Adrenal gland (tissue), 12 donors: ENCODE data around the gene PIP5KL1. TPM values are rescaled to one million over a fixed set of nuclear protein-coding genes. Genes with fewer than 3 reads are reported as not detected.

Experiments
- DNase-seq, 7 donors: peaks; one replicate each; pipeline ENCODE4 v3.0.0-alpha.2; 2019 to 2020
- H3K27ac ChIP-seq, 5 donors: fragments of 200-600 bp; sonication (generic) in 4 of 5; 1 replicate in 3 of 5; 2 replicates in 2 of 5; pipeline versions ENCODE4 v1.5.1 to v1.8.0; 2016 to 2020; ENCODE audit warnings: mild to moderate bottlenecking in 1 of 5
- H3K27me3 ChIP-seq: fragments of 200-600 bp; 2 replicates; pipeline ENCODE4 v1.8.0; 2021
- H3K36me3 ChIP-seq, 2 donors: fragments of 200-600 bp; replicated peaks in 1 of 2; 1 replicate in 1 of 2; 2 replicates in 1 of 2; pipeline versions ENCODE4 v1.5.1 to v1.8.0; 2018 to 2022
- H3K4me1 ChIP-seq, 2 donors: fragments of 200-600 bp; replicated peaks in 1 of 2; 1 replicate in 1 of 2; 2 replicates in 1 of 2; pipeline versions ENCODE4 v1.5.1 to v1.8.0; 2018 to 2021
- H3K4me3 ChIP-seq, 4 donors: fragments of 200-600 bp; sonication (generic) in 3 of 4; one replicate each; pipeline ENCODE4 v1.5.1; 2016 to 2018
- H3K9me3 ChIP-seq, 3 donors: fragments of 200-600 bp; sonication (generic) in 1 of 3; replicated peaks in 1 of 3; 1 replicate in 2 of 3; 2 replicates in 1 of 3; pipeline versions ENCODE4 v1.5.1 to v1.8.0; 2016 to 2021
- CTCF ChIP-seq, 6 experiments: fragments of 450-650 bp in 4 of 6; fragments of 200-600 bp in 2 of 6; sonication (generic) in 1 of 6; IDR thresholded peaks; 1 replicate in 5 of 6; 2 replicates in 1 of 6; pipeline versions ENCODE4 v1.5.1 to v1.8.0; 2016 to 2021; ENCODE audit warnings: antibody characterized with exemption in 6 of 6, mild to moderate bottlenecking in 2 of 6, moderate library complexity in 1 of 6
- POLR2A ChIP-seq, 2 donors: fragments of 450-650 bp; IDR thresholded peaks; one replicate each; pipeline ENCODE4 v1.6.1; 2017; ENCODE audit warnings: antibody characterized with exemption in 2 of 2, mild to moderate bottlenecking in 2 of 2, moderate library complexity in 1 of 2
- WGBS, 4 donors: extraction: QIAGEN DNeasy Blood & Tissue Kit in 2 of 4; methylation state at CpG; one replicate each; pipeline versions ENCODE4 v1.1.5 to v1.1.7; 2013 to 2017; 5-methylcytosine and 5-hydroxymethylcytosine counted together
- intact Hi-C, 2 donors: fragments of 100-400 bp; cut with DNase I; formaldehyde crosslinking; loops; one replicate each; pipeline versions ENCODE4 v1.14.1 to v1.15.0; 2022 to 2023
- polyA plus RNA-seq, 3 donors: library from polyadenylated mRNA; stranded (reverse); fragments of 200-250 nt in 2 of 3; fragments of 350-450 nt in 1 of 3; fragmentation: Illumina TruSeq in 1 of 3; extraction: RNeasy Lipid Tissue Mini Kit (QIAGEN cat#74804) in 1 of 3; gene quantifications; one replicate each; pipeline ENCODE4 v1.2.3, GENCODE V29; 2013 to 2014
- total RNA-seq, 9 donors: library from RNA; depleted of rRNA in 4 of 9; stranded (reverse); fragments of >200 nt in 4 of 9; fragments of 120-200 nt in 1 of 9; fragmentation: NEBNext Ultra II Directional in 1 of 9; extraction: Animal tissue kit (Norgen Biotek cat#: 25700) in 1 of 9; gene quantifications; one replicate each; pipeline versions ENCODE4 v1.1.0 to v1.2.4, GENCODE V29; 2013 to 2023
- donor health status: healthy with polysubstance abuse.
- donor health status: Bipolar disorder and iron deficiency.
- donor health status: DM: yes; HTN: yes; CAD: no.
- donor health status: DM: no; HTN: no; CAD: no.
- donor health status: DM: no; HTN: no; CAD: no.
- donor health status: DM: yes; HTN: yes; CAD: no.

PIP5KL1 gene
- total and polyA plus RNA-seq, 12 donors, result 0.19 to 2.3 (median 0.83) TPM; not detected in 3

- WGBS, 4 donors, result 44 to 57% (median 55%) methylated on average over 2 to 3 of the region's 3 CpGs
- peak overlapping the region; percentile 57 to 95 (median 75) for H3K27ac ChIP-seq
- no peak for DNase-seq
- peaks cover 65 to 76% of the 10 kb centered on the region in 2 donors for H3K4me1 ChIP-seq
- H3K36me3 ChIP-seq, result no peaks in the 10 kb centered on the region
- H3K4me3 ChIP-seq, result no peak overlapping the region
- intact Hi-C loops, result no loop called here
- TF ChIP-seq CTCF (IDR thresholded peaks at IDR 0.05) (no peak), POLR2A (IDR thresholded peaks at IDR 0.05) (no peak)
- no peaks in the 10 kb centered on the region for H3K27me3 ChIP-seq
- H3K9me3 ChIP-seq, result no peaks in the 10 kb centered on the region
Observed at GRCh38 chr9:127962278-127962677, 31.7 kb upstream of the PIP5KL1 start.

GRCh38 chr9:127961613-127962155 lies 31.1 kb upstream of the PIP5KL1 start:
- intact Hi-C loops, result no loop called here
- Histone ChIP-seq H3K27ac (peak overlapping the region; percentile 57 to 95 (median 75)), H3K27me3 (no peaks in the 10 kb centered on the region), H3K9me3 (no peaks in the 10 kb centered on the region), H3K36me3 (no peaks in the 10 kb centered on the region), H3K4me3 (no peak overlapping the region), H3K4me1 (peaks cover 59 to 70% of the 10 kb centered on the region in 2 donors)
- WGBS, 4 donors, result 87 to 97% (median 94%) methylated on average over 13 of the region's 13 CpGs
- TF ChIP-seq CTCF (IDR thresholded peaks at IDR 0.05), result no peak
- TF ChIP-seq POLR2A (IDR thresholded peaks at IDR 0.05), result no peak
- no peak for DNase-seq

GRCh38 chr9:127961155-127961490 lies 30.5 kb upstream of the PIP5KL1 start:
- Histone ChIP-seq H3K9me3 (no peaks in the 10 kb centered on the region), H3K4me3 (no peak overlapping the region), H3K27me3 (no peaks in the 10 kb centered on the region), H3K27ac (peak overlapping the region in 4 of 5 donors; percentile 36 to 95 (median 85)), H3K36me3 (no peaks in the 10 kb centered on the region), H3K4me1 (peaks cover 54 to 65% of the 10 kb centered on the region in 2 donors)
- 81 to 100% (median 89%) methylated on average over 2 of the region's 2 CpGs; no CpG with 5 or more reads in 1 of the 4 donors for WGBS, 4 donors
- no peak for DNase-seq
- intact Hi-C loops, result no loop called here
- no peak for TF ChIP-seq POLR2A (IDR thresholded peaks at IDR 0.05)
- TF ChIP-seq CTCF (IDR thresholded peaks at IDR 0.05), result no peak

GRCh38 chr9:127960410-127961154 lies 30.0 kb upstream of the PIP5KL1 start:
- Histone ChIP-seq H3K4me3 (no peak overlapping the region), H3K9me3 (no peaks in the 10 kb centered on the region), H3K36me3 (no peaks in the 10 kb centered on the region), H3K27me3 (no peaks in the 10 kb centered on the region), H3K27ac (peak overlapping the region in 4 of 5 donors; percentile 22 to 95 (median 58)), H3K4me1 (peaks cover 53 to 64% of the 10 kb centered on the region in 2 donors)
- intact Hi-C loops, result no loop called here
- TF ChIP-seq CTCF (IDR thresholded peaks at IDR 0.05) (no peak), POLR2A (IDR thresholded peaks at IDR 0.05) (no peak)
- WGBS, 4 donors, result 39 to 58% (median 57%) methylated on average over 4 to 11 of the region's 11 CpGs
- no peak for DNase-seq
